ENCODE data around the gene TMEM231.
"Not testable (repeated sequence)": the region's sequence is repeated elsewhere in the genome, so short reads cannot be mapped to it uniquely, and the experiment has no call there.

The TMEM231 gene

DNA sequence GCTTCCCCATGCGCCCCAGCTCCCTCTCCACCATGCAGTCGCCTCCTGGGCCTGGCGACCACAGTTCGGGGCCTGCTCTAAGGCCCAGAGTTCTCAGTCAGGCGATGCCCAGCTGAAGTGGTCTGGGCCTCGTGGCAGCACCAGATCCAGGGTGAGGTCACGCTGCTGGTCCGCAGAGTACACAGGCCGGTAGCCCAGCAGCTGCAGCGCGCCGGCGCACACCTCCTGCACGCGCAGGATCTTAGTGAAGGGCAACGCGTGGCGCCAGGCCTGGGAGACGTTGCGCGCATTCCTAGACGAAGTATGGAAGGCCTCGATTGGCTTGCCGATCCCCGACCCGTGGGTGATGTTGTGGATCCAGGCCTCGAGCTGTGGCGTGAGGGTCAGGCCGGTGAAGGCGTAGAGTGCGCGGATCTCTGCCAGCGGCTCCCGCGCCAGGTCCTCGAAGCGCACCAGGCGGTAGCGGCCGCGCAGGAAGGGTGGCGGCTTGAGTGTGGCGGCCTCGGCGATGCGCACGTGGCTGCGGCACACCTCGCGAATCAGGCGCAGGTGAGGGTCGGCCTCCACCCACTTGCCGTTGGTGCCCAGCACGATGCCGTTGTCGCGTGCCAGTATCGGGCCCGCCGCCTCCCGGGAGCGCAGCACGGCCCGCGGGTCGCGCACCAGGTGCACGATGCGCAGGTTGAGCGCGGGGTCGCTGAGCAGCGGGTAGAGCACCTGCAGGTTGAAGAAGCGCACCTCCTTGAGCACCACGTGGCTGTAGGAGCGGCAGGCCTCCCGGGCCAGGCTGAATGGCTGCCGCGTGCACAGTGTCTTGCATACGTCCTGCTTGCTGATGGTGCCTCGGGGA lies 26.8 kb downstream of the TMEM231 start:
- DNase-seq: no peak

DNA sequence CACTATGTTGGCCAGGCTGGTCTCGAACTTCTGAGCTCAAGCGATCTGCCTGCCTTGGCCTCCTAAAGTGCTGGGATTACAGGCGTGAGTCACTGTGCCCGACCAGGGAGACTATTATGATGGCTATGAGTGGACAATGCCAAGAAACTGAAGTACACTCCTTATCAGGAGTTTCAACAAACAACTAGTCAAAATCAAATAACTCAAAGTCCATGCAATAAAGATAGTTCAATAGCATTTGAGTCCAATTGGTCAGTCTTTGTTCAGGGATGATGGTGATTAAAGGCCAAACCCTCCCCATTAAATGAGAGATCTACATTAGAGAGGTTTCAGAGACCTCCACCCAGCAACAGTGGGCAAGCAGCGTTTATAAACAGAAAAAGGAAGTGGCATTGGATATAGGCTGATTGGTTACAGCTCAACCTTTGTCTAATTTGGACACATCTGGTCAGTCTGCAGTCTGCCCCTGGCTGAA lies 28.2 kb downstream of the TMEM231 start:
- no peak for DNase-seq

GRCh38 chr16:75526032-75526790 lies 29.8 kb downstream of the TMEM231 start:
- DNase-seq: no peak

DNA sequence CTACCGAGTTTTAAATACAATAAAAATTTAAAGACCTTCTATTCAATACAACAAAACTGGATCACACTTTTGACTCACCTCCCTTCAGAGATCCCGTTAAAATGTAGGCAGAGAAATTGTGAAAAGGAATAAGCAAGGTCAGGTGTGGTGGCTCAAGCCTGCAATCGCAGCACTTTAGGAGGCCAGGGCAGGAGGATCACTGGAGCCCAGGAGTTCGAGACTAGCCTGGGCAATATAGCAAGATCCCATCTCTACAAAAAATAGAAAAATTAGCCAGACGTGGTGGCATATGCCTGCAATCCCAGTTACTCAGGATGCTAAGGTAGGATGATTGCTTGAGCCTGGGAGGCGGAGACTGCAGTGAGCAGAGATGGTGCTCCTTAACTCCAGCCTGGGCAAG lies 36.9 kb downstream of the TMEM231 start:
- DNase-seq: no peak

GRCh38 chr16:75516189-75516966 lies 39.7 kb downstream of the TMEM231 start:
- DNase-seq: not testable (repeated sequence)

DNA sequence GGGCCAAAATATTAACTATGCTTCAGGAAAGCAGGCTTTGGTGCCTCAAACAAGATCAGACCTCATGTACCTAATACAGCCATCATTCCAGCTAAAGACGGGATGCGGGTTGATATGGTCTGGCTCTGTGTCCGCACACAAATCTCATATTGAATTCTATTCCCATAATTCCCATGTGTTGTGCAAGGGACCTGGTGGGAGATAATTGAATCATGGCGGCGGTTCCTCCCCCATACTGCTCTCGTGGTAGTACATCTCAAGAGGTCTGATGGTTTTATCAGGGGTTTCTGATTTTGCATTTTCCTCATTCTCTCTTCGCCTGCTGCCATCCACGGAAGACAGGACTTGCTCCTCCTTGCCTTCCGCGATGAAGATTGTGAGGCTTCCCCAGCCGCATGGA lies 41.8 kb downstream of the TMEM231 start:
- no peak for DNase-seq

GRCh38 chr16:75506574-75506973 lies 49.5 kb downstream of the TMEM231 start:
- no peak for DNase-seq

DNA sequence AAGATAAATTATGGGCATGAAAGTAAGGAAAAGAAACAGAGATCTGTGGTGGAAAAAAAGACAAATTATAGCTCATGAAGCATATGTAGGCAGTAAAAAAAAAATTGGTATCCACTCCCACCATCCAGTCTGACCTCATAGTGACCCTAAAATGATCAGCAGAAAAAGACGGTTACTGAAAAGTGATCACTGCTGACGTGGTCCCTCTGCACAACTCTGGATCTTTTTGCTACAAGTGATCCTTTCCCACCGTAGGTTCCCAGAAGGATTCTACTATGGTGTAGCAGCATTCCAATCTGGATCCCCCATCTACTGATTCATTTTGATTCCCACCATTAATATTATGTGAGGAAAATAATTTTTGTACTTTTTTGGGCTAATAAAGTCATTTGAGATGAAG lies 49.9 kb downstream of the TMEM231 start:
- no peak for DNase-seq

DNA sequence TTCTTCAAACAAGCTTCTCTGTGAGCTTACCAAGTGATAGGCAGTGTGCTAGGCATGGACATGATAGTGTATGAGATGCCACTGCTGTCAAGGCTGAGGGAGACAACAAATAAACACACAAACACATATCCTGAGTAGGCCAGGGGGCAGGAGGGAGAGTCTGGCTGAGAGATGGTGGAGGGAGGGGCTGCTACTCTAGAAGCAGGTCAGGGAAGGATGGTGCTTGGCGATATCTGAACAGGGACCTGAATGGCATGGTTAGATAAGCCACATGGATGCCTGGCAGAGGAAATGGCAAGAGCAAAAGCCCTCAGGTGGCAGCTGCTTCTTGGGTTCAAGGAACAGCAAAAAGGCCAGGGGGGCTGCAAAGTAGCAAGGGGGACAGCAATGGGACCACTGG lies 52.3 kb downstream of the TMEM231 start:
- no peak for DNase-seq

- DNase-seq: no peak
These were observed 53.0 kb downstream of the TMEM231 start for GRCh38 chr16:75502916-75503605.

GRCh38 chr16:75501820-75502219 lies 54.2 kb downstream of the TMEM231 start:
- not testable (repeated sequence) for DNase-seq

DNA sequence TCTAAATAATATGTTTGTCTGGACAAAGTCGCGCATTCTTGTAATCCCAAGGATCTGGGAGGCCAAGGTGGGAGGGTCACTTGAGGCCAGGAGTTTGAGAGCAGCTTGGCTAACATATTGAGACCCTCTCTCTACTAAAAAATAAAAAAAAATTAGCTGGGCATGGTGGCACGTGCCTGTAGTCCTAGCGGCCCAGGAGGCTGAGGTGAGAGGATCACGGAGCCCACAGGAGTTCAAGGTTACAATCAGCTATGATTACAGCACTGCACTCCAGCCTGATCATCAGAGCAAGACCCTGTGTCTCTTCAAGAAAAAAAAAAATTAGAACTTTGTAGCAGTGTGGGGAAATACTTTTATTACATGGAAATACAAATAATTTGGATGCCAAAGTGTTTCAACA lies 54.7 kb downstream of the TMEM231 start:
- no peak for DNase-seq

DNA sequence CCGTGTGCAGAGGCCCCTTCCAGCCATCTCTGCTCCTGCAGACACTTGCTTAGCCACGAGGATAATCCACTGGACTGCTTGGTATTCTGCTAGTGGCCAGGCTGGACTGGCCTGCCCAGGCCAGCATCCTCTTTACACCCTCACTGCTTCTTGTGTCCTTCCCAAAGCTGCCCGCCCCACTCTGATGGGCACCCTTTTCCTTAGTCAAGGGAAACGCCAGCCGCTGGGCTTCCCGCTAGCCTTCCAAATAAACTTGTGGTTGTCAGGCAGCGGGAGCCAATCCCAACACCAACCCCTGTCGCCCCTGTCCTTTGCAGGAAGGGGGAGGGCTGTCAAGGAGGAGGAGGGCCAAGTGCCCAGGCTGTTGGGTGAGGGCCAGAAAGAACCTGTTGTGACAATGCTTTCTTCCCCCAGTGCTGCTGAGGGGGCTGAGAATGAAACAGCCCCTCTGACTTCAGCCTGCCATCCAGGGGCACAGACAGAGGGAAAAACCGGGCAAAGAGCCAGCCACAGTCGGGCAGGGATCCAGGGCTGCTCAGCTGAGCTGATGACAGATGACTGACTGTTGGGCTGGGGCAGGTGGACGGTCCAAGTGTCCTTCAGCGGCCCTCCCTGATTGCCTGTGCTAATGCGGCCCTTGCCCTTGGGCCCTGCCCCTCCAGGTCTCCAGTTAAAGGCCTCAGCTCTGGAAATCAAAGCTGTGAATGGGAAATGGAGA lies 57.3 kb downstream of the TMEM231 start:
- DNase-seq: not testable (repeated sequence)

- no peak for DNase-seq
These were observed 58.5 kb downstream of the TMEM231 start for GRCh38 chr16:75497558-75497957.

DNA sequence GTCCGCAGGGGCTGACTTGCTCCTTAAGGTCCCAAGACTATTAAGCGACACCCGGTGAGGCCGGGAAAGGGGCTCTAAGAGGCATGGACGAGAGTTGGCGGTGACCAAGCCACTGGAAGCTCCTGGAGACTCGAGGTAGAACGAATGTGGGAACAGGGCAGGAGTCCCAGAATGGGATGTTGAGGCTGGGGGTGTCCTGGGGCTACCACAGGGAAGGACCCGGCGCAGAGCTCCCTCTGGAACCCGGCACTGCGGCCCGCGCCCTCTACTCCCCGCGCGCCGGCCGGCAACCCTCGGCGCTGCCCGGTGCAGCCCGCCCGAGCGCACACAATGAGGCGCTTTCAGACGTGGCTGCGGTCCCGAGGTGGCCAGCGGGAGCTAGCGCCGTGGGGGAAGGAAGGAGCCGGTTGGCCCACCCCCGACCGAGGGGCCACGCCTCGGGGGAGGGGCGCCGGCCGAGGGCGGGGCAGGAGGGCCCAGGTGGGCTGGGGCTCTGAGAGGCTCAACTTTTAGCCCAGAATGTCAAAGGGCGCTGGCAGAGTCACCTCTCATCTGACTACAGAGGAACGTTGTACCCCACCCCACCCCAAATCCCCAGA lies 60.9 kb downstream of the TMEM231 start, which contains the start of gene CHST6:
Gene CHST6, minus strand, starts transcription at position 366 of the 599 bp plus-strand sequence. CDS start 15,613 bp downstream, outside the sequence.
- no peak for DNase-seq

- DNase-seq: no peak
These were observed 61.4 kb downstream of the TMEM231 start for GRCh38 chr16:75494661-75495075.

DNA sequence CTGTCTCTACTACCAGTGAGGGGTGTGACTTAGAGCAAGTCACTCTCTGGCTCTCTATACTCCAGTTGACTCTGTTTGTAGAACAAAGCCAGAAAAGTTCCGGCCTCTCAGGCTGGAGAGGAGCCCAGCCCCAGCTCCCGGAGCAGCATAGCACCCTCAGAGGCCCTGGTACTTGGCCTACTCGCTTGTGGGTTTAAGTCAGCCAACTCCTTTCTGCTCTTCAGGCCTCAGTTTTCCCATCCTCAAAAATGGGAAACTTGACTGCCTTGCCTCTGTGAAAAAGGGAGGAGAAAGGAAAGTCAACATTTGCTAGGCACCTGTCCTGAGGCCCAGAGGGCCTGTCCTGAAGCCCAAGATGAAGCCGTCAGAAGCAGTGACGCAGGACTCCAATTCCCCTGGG lies 61.9 kb downstream of the TMEM231 start:
- no peak for DNase-seq

DNA sequence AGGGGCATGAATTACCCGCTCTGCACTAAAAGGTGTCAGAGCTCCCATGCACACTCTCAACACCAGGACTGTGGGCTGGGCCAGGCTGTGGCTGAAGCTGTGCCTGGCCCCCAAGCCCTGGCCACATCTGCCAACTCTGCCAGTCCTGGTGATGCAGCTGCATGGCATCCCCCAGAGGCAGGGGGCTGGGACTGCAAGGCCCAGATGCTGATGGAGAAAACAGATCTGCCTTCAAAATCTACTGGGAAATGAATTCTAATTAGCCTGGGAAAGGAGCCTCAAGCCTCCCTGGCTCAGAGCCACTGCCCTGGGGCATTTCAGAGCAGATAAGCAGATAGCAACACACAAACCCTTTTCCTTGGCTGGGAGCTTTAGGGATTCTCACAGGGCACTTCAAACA lies 64.2 kb downstream of the TMEM231 start:
- peak; percentile 57 for DNase-seq

- DNase-seq: no peak
These were observed 67.7 kb downstream of the TMEM231 start for GRCh38 chr16:75488322-75488721.

Data from NCI-H2029 treated with DMSO at 0.1 percent for 48 hours (cell line).